ENCODE results near the gene FASN. TPM values are rescaled to one million over a fixed set of nuclear protein-coding genes. Genes with fewer than 3 reads are reported as not detected.
A peak's percentile ranks its signal among the peaks of the same experiment; 100 is the strongest.
"Not testable (repeated sequence)": the region's sequence is repeated elsewhere in the genome, so short reads cannot be mapped to it uniquely, and the experiment has no call there.

FASN gene
- total RNA-seq (ENCODE audit: low replicate concordance), result 228 and 326 TPM in 2 replicates
- long read RNA-seq, result 0 reads

- Mint-ChIP-seq H3K27ac (peak within 1 kb of the TSS; percentile 23), H3K4me1 (ENCODE audit: unreplicated experiment) (no peaks in the 10 kb centered on the region), H3K9me3 (no peaks in the 10 kb centered on the region), H3K27me3 (no peaks in the 10 kb centered on the region), H3K36me3 (no peaks in the 10 kb centered on the region), H3K4me3 (peak within 1 kb of the TSS; percentile 82)
- DNase-seq (ENCODE audit: extremely low spot score, unreplicated experiment), result peak; percentile 97
- TF ChIP-seq, protein P1, sequence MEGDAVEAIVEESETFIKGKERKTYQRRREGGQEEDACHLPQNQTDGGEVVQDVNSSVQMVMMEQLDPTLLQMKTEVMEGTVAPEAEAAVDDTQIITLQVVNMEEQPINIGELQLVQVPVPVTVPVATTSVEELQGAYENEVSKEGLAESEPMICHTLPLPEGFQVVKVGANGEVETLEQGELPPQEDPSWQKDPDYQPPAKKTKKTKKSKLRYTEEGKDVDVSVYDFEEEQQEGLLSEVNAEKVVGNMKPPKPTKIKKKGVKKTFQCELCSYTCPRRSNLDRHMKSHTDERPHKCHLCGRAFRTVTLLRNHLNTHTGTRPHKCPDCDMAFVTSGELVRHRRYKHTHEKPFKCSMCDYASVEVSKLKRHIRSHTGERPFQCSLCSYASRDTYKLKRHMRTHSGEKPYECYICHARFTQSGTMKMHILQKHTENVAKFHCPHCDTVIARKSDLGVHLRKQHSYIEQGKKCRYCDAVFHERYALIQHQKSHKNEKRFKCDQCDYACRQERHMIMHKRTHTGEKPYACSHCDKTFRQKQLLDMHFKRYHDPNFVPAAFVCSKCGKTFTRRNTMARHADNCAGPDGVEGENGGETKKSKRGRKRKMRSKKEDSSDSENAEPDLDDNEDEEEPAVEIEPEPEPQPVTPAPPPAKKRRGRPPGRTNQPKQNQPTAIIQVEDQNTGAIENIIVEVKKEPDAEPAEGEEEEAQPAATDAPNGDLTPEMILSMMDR (conservative IDR thresholded peaks at IDR 0.05), result peak; percentile 59
These were observed at the start of gene FASN for GRCh38 chr17:82098169-82098938. Gene FASN, minus strand, starts transcription at chr17:82098236. Its CDS starts 1,791 bp downstream, at chr17:82096445.

DNA sequence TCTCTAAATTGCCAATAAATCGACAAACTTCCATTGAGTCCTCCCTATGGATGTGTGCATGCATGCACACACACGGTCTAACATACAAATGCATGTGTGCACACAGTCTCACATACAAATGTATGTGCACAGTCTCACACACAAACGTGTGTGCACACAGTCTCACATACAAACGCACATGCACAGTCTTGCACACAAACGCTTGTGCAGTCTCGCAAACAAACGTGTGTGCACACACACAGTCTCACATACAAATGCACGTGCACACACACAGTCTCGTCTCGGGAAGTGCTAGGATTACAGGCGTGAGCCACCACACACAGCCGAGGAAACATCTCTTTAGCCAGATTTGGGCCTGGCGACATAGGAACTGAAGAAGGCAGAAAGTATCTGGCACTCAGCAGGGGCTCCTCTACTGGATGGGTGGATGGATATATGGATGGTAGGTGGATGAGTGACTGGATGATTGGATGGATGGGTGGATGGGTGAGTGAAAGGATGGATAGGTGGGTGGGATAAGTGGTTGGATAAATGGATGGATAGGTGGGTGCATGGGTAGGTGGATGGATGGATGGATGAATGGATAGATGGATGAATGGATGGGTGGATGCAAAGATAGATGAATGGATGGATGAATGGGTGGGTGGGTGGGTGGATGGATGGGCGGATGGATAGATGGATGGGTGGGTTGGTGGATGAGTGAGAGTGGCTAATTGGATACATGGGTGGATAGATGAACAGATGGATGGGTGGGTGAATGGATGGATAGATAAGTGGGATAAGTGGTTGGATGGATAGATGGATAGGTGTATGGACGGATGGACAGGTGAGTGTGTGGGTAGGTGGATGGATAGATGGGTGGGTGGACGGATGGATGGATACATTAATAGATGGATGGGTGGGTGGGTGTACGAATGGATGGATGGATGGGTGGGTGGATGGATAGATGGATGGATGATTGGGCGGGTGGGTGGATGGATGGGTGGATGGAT is 48.9 kb upstream of the FASN start:
- peak overlapping the region; percentile 16 for H3K4me3 Mint-ChIP-seq
- peaks cover 8% of the 10 kb centered on the region for H3K4me1 Mint-ChIP-seq (ENCODE audit: unreplicated experiment)
- H3K36me3 Mint-ChIP-seq, result peaks cover 8% of the 10 kb centered on the region
- H3K27ac Mint-ChIP-seq, result peak overlapping the region; percentile 48
- DNase-seq (ENCODE audit: extremely low spot score, unreplicated experiment), result no peak
- no peaks in the 10 kb centered on the region for H3K27me3 Mint-ChIP-seq
- H3K9me3 Mint-ChIP-seq, result no peaks in the 10 kb centered on the region
- TF ChIP-seq, protein P1 (conservative IDR thresholded peaks at IDR 0.05), result no peak

- Mint-ChIP-seq H3K4me3 (peak overlapping the region; percentile 16), H3K4me1 (ENCODE audit: unreplicated experiment) (peaks cover 14% of the 10 kb centered on the region)
- no peak for DNase-seq (ENCODE audit: extremely low spot score, unreplicated experiment)
These were observed 47.6 kb upstream of the FASN start for GRCh38 chr17:82145550-82146155.

DNA sequence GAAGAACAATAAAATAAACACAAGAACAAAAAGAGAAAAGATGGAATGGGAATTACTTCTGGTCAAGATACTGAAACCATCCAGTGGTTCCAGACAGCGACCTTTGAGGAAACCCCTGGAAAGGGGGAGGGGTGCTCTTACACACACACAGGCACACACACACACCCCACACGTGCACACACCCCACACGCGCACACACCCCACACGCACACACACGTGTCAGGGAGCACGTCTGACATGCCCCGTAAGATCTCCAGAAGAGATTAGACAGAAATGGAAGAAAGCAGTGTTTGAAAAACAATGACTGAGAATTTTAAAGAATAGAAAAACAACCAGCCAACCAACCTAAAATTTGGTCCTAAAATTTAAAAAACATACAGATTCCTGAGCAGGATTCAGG is 45.3 kb upstream of the FASN start:
- H3K27me3 Mint-ChIP-seq, result no peaks in the 10 kb centered on the region
- H3K9me3 Mint-ChIP-seq, result no peaks in the 10 kb centered on the region
- peaks cover 8% of the 10 kb centered on the region for H3K36me3 Mint-ChIP-seq
- H3K27ac Mint-ChIP-seq, result peak overlapping the region; percentile 11
- peaks cover 14% of the 10 kb centered on the region for H3K4me1 Mint-ChIP-seq (ENCODE audit: unreplicated experiment)
- no peak overlapping the region for H3K4me3 Mint-ChIP-seq
- TF ChIP-seq, protein P1 (conservative IDR thresholded peaks at IDR 0.05), result no peak
- no peak for DNase-seq (ENCODE audit: extremely low spot score, unreplicated experiment)

More at GRCh38 chr17:82145550-82146155, 47.6 kb upstream of the FASN start:
- Mint-ChIP-seq H3K27me3 (no peaks in the 10 kb centered on the region), H3K27ac (peak overlapping the region; percentile 48), H3K36me3 (peaks cover 8% of the 10 kb centered on the region), H3K9me3 (no peaks in the 10 kb centered on the region)
- TF ChIP-seq, protein P1 (conservative IDR thresholded peaks at IDR 0.05), result no peak

GRCh38 chr17:82139961-82140360 is 41.9 kb upstream of the FASN start:
- H3K27ac Mint-ChIP-seq; H3K36me3 Mint-ChIP-seq; H3K27me3 Mint-ChIP-seq; H3K9me3 Mint-ChIP-seq; H3K4me3 Mint-ChIP-seq; DNase-seq (ENCODE audit: extremely low spot score, unreplicated experiment): not testable (repeated sequence)
- H3K4me1 Mint-ChIP-seq (ENCODE audit: unreplicated experiment), result peaks cover 14% of the 10 kb centered on the region

Data from type B pancreatic cell (in vitro differentiated cells).